ENCODE data around the gene TMPRSS4. TPM values are rescaled to one million over a fixed set of nuclear protein-coding genes. Genes with fewer than 3 reads are reported as not detected.

Gene TMPRSS4
- total RNA-seq, 1 experiment from 2014 or later, result not detected

DNA sequence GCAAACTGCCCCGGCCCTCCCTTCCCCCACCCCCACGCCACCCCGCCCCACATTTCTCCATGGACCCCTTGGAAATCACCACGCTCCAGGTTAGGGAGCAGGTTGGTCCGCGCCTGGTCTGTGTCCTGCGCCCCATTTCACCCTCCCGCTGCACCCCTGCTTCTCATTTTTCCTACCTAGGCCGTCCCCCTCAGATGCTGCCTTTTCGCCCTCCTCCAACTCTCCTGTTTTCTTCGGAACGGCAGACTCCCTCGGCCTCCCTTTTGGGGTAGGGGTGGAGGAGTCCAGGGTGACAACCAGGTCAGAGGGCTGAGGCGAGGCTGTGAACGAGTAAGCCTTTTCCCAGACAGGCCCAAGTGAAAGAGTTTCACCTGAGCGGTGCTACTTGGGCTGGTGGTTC lies 76.6 kb downstream of the TMPRSS4 start:
- no peak for DNase-seq (ENCODE audit: low read depth)

DNA sequence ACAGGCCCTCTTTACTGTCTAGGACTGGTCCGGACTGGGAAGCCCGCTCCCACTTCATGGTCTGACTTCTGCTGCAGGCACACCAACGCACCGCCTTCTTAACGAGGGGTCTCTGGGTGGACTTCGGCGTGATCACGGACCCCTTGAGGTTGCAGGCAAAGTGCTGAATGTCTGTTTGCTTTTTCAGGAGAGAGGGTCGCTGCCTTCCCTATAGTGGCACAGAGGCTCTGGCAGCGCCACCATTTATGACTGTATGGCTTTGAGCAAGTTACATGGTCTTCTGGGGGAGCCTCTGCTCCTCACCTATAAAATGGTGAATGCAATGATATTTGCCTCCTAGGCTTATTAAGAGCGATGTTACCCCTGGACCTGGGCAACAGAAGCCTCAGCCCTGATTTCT lies 77.1 kb downstream of the TMPRSS4 start:
- no peak for DNase-seq (ENCODE audit: low read depth)

DNA sequence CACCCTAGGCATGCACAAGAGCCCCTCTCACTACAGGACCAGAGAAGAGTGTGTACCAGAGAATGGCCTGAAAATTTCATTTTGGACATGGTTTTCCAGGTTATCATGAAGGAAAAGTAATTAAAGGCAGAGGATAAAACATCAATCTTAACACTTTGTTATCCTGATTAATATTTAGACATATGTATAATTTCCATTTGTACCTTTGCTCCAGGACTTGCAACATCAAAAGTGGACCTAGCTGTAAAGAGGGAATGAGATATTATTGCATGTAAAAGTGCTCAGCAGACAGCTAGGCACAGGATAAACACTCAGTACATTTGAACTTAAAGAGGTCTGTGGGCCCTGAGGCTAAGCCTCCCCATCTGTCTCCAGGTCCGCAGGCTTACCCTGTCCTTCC lies 77.8 kb downstream of the TMPRSS4 start:
- no peak for DNase-seq (ENCODE audit: low read depth)

DNA sequence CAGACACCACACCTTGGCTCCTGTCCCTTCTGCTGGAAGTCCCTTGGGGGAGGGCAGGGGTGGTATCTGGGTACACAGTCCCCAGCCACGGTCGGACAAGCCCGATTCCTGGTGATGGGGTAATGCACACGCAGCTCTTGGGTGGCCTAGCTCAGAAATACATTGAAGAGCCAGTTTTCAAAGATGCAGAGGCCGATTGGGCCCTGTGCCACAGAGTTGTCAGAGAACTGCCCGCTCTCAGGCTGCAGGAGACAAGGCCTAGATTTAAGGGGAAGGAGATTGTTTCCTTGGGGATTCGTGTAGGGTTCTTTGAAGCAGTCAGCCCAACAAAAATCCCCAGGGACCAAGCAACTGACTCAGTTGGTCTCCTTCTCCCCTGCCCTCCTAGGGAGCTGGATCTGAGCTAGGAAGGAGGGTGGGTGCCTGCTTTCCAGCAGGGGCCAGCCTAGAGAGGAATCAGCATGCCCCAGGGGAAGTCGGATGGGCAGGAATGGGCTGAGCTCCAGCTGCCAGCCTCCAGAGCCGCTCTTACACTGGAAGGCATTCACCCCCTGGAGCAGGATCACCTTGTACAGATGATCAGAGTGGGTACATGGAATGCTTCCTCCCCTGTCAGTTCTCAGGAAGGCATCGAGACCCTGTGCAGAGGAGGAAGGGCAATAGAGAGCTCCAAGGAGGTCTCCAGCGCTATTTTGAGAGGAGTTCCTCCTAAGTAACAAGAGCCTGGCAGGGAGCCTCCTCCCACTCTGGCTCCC lies 79.1 kb downstream of the TMPRSS4 start:
- no peak for DNase-seq (ENCODE audit: low read depth)

DNA sequence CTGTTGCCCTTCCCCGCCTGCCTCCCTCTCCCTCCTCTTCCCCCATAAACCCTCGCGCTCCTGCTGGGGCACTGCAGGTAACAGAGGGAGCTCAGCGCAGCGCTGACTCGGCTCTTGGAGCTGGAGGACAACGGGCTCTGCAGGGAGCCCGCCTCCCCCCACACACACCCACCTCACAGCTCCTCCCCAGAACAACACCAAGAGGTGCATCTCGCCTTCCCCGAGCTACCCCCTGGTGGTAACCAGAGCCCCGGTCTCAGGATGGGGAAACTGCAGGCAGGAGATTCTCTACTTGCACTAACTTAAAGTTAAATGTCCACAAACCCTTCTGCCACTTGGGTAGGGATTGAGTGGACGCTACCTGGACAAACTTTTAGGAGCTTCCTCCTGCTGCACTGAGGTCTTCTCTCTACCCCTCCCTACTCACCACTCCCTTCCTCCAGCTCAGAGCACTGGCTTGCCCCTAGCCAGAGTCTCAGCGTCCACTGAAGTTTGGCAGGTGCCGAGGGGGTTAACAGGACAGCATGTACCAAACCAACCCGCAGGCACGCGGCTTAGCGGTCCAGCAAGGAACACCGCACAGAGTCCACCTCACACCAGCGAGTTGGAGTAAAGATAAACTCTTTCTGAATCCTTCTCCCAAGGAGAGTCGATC lies 79.8 kb downstream of the TMPRSS4 start:
- no peak for DNase-seq (ENCODE audit: low read depth)

DNA sequence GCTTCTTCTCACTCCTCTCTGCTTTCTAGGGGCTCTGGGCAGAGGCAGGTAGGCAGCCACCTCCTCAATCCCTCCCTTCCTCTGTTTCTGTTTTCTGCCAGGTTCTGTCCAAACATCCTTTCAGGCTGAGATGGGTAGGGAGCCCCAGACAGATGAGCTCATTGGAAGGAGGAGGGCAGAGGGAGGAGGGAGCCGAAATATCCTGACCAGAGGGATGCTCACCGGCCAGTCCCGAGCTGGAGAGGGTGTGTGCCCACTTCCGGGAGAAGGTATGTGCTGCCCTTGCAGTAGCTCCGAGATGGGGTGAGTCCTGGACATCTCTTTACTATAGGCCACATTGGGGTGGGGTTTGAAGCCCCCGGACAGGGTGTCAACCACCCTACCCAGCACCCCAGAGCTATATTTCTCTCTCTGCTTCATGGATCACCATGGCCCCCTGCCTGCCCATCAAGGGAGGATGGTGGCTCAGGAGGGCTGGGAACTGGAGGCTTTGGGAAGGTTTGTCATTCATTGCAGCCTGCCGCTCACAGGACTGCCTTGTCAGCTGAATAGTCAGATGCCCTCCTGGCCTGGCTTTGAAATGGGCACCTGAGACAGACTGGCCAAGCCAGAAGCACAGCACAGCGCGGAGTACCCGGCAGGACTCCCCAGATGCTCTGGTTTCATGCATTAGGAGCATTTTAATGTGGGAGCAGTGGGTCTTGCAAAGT lies 80.5 kb downstream of the TMPRSS4 start:
- DNase-seq (ENCODE audit: low read depth), result no peak

DNA sequence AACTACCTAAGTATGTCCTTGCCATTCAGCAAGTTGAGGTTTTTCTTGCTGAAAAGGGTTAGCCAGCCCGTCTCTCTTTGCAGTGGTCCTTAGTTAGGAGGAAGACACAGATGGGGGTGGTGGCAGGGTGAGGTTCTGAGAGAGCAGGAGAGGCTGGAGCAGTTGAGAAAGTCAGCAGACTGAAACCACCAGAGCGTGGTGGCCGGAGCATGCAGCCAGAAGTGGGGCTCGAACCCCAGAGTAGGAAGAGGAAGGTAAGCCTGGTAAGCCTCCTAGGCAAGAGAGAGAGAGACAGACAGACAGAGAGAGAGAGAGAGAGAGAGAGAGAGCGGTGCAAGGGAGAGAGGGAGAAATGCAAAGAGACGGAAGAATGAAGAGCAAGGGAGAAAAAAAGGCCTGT lies 84.9 kb downstream of the TMPRSS4 start:
- DNase-seq (ENCODE audit: low read depth), result no peak

DNA sequence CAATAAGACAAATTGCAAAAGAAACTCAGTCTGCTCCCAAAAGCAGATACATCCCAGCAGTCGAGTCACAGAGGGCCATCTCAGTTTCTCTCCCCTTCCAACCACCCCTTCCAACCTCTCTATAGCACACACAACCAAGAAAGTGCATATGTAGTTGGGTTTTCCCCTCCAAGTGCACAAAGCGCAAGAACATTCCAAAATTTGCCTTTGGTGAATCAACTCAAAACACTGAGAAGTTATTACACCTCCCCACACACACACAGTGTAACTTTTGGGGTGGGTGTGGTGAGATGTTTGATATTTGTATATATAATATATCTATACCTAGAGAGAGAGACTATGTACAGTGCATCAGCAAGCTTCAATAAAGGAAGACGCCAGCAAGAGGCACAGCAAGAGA lies 86.0 kb downstream of the TMPRSS4 start:
- DNase-seq (ENCODE audit: low read depth), result no peak

DNA sequence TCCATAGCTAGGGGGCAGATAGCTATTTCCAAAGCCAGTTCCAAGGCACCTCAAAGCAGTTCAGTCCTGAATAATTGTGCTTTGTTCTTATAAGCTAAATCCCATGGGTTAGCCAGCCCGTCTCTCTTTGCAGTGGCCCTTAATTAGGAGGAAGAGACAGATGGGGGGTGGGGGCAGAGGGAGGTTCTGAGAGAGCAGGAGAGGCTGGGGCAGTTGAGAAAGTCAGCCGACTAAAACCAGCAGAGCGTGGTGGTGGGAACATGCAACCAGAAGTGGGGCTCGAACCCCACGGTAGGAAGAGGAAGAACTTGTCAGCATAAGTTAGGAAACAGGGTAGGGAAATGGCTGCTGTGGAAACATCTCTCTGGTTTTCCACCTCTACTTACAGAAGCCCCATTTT lies 86.6 kb downstream of the TMPRSS4 start:
- no peak for DNase-seq (ENCODE audit: low read depth)

DNA sequence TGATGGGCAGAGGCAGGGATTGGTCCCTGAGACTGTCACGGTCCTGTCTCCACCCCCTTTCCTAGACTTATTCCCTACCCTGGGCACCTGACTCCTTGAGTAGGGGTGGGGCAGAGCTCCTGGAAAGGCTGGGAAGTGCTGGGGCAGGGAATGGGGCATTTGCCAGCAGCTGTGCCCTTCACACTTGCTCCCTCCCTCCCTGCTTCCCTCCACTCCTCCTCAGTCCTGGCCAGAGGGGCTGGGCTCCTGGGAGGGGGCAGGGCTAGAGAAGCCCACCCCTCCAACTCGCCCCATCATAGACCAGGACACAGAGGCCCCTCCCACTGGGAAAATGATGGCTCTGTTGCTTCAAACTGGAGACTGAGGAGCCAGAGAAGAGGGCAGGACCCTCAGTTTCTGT lies 88.0 kb downstream of the TMPRSS4 start:
- no peak for DNase-seq (ENCODE audit: low read depth)

DNA sequence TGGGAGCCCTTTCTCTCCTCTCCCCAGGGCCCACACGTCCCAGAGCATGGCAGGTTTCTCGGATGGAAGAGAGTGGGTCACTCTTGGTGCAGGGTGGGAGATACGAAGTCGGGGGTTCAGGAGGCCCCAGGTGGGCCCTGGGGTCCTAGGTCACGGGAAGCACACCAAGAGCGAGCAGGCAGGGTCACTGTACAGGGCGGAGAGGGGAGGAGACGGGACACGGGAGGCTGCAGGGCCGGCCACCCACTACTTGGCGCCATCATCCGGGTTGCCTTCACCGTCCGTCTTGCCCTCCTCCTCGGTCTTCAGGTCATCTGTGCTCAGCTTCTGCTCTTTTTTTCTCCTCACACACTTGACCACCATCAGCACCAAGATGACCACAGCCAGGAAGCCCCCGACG lies 89.8 kb downstream of the TMPRSS4 start:
- no peak for DNase-seq (ENCODE audit: low read depth)

DNA sequence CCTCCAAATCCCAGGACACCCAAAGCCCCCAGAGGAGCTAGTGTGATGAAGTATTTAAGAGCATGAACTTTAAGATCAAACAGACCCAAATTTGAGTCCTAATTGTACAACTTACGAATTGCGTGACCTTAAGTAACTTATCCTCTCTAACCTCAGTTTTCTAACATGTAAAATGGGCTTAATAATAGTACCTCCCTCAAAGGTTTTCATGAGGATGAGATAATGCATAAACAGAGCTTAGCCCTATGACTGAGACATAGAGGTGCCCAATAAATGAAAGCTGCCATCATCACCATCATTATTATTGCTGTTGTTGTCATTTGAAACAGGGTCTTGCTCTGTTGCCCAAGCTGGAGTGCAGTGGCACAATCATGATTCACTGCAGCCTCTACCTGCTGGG lies 90.4 kb downstream of the TMPRSS4 start:
- DNase-seq (ENCODE audit: low read depth), result no peak

DNA sequence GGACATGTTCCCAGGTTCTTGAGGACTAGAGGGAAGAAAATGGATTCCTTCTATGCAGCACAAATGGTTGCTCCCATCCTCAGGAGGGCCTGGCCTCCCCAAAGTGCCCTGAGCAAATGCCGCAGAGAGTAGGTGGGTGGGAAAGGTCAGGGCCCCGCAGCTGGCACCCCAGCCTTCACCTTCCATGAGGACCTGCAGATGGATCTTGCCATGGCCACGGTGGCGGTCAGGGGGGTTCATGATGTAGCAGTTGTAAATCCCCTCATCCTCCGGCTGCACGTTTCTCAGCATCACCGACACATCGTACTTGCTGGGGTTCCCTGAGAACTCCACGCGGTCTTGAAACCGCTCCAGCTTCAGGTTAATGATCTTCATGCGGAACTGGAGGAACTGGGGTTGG lies 91.0 kb downstream of the TMPRSS4 start:
- DNase-seq (ENCODE audit: low read depth), result no peak

DNA sequence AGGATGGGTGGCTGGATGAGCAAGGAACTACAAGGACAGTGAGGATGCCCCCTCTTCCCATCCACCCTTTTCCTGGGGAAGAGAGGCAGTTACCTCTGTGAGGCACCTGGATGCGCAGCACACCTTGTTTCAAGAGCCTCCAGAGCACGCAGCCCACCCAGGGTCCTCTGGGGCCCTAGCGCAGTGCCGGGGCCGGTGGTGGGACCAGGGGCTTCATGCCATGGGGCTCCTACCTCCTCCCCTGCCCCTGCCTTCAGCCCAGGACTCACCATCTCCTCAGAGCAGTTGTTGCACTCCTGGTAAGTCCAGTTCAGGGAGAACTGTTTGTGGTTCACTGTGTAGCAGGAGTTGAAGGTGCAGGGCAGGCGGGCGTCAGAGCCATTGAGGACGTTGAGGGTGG lies 91.4 kb downstream of the TMPRSS4 start:
- no peak for DNase-seq (ENCODE audit: low read depth)

DNA sequence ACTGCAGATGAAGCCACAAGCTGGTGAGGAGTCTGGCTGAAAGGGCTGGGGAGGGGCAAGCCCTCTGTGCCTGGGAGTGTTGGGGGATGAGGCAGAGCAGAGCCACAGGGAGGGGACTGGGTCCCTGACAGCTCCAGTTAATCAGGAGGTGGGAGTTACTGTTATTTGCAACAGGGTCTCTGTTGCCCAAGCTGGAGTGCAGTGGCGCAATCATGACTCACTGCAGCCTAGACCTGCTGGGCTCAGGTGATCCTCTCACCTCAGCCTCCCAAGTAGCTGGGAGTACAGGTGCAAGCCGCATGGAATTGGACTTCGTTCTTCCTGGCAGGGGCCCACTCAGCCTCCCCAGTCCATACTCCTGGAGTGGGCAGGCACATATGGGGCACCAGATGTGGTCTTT lies 91.9 kb downstream of the TMPRSS4 start:
- no peak for DNase-seq (ENCODE audit: low read depth)

DNA sequence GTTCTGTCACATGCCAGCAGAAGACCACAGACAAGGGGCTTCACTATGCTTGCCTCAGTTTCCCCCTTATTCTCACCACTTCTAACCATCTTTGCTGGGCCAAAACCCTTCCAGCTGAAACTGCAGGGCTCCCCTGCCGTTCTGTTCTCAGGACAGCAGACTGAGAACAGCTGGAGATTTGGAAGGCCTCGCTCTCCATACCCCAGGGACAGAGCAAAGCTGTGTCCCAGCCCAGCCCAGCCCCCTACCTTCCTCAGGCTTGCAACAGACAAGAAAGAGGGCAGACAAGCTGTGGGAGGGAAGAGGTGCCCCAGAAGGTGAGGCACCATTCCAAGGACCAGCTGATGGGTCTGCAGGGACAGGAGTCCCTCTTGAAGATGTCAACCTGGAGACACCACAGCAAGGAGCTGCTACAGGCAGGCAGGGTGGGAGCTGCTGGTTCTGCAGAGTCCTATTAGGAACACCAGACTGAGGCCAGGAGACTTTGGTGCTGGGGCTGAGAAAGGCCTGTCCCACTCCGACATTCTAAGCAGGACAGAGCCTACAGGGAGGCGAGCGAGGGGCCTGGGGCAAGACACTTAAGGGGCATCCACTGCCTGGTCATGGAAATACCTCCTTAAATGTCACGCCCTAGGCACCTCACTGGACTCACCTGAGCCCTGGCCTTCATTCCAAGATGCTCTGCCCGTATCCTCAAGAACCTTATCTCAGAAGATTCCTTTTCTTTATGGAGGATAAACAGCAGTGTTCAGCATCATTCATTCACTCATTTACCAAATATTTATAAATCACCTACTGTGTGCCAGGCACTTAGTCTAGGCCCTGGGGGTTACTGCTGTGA lies 92.6 kb downstream of the TMPRSS4 start:
- no peak for DNase-seq (ENCODE audit: low read depth)

DNA sequence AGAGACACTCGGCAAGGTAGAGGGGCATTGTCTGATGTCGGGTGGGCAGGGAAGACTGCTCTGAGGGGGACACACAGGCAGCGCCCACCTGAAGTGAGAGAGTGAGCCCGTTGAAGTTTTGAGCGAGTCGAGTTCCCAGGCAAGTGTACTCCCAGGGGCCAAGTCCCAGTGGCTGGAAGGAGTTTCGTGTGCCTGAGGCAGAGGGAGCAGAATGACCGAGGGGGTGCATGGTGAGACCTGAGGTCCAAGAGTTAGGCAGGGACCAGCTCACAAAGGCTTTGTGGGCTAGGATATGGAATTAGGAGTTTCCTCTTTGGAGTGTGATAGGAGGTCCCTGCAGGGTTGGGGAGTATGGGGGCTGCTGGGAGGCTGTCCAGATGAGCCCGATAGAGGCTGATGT lies 93.4 kb downstream of the TMPRSS4 start:
- no peak for DNase-seq (ENCODE audit: low read depth)

DNA sequence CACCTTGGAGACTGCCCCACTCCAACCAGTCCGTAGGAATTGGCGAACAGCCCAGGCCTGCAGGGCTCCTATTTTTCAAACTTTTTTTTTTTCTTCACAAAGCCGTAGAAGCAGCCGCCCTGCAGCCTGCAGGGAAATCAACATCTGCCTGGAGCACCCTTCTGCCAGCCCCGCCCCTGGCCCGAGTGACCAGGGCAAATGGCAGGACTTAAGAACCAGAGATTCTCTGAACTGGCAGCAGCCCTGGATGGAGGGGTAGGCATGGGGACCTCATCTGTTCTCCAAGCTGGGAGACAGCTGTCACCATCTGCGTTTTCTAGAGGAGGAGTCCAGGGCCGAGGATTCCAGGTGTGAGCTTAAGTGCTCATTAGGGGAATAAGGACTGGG lies 94.0 kb downstream of the TMPRSS4 start:
- no peak for DNase-seq (ENCODE audit: low read depth)

Measured in M059J (cell line).